Esophagus mucosa (tissue), 1 donor: Measurements from ENCODE around the gene AGTR2. TPM values are rescaled to one million over a fixed set of nuclear protein-coding genes. Genes with fewer than 3 reads are reported as not detected.
"Not testable (repeated sequence)": the region's sequence is repeated elsewhere in the genome, so short reads cannot be mapped to it uniquely, and the experiment has no call there.

Source experiments
- ATAC-seq: fragments of 200-7000 bp; cut with Tn5 transposase; one replicate; pipeline ENCODE4 v1.9.1; 2020
- total RNA-seq: library from RNA; stranded (reverse); gene quantifications from one replicate; pipeline ENCODE4 v1.2.4, GENCODE V29; 2023
- donor health status: DM: yes; HTN: yes; CAD: no.

The AGTR2 gene, protein sequence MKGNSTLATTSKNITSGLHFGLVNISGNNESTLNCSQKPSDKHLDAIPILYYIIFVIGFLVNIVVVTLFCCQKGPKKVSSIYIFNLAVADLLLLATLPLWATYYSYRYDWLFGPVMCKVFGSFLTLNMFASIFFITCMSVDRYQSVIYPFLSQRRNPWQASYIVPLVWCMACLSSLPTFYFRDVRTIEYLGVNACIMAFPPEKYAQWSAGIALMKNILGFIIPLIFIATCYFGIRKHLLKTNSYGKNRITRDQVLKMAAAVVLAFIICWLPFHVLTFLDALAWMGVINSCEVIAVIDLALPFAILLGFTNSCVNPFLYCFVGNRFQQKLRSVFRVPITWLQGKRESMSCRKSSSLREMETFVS
- not detected for total RNA-seq

DNA sequence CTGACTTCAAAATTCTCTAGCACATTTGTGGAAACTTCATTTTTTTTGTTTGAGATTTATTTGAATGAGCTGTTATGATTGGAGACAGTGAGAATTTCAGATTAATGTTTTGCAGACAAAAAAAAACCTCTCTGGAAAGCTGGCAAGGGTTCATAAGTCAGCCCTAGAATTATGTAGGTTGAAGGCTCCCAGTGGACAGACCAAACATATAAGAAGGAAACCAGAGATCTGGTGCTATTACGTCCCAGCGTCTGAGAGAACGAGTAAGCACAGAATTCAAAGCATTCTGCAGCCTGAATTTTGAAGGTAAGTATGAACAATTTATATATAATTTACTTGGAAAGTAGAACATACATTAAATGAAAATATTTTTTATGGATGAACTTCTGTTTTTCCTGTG, at the start of gene AGTR2:
Gene AGTR2, plus strand, starts transcription at position 234 of the 400 bp plus-strand sequence. CDS start 1,537 bp downstream, outside the sequence.
- ATAC-seq = no peak

DNA sequence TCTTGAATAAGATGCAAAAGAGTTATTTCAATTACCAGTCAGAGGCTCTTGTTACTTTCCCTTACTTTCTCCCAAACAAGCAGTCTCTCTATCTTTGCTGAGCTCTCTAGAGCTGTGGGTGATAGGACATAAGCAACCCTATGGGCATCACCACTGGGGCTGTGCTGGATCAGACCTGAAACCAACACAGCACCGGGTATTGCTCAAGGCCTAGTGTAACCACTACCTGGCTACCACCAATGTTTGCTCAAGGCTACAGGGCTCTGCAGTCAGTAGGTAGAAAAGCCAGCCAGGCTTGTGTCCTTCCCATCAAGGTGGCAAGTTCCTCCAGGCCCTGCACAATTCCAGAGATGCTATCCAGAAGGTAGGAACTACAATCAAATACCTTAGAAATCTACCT, 35.3 kb upstream of the AGTR2 start:
- no peak for ATAC-seq

DNA sequence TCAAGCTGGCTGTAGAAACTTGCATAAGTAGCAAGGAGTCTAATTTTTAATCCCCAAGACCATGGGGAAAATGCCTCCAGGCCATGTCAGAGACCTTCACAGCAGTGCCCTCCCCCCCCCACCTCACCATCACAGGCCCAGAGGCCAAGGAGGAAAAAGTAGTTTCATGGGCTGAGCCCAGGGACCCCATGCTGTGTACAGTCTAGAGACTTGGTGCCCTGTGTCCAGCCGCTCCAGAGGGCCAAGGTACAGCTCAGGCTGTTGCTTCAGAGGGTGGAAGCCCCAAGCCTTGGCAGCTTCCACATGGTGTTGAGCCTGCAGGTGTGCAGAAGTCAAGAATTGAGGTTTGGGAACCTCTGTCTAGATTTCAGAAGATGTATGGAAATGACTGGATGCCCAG, 29.3 kb upstream of the AGTR2 start:
- ATAC-seq = not testable (repeated sequence)

DNA sequence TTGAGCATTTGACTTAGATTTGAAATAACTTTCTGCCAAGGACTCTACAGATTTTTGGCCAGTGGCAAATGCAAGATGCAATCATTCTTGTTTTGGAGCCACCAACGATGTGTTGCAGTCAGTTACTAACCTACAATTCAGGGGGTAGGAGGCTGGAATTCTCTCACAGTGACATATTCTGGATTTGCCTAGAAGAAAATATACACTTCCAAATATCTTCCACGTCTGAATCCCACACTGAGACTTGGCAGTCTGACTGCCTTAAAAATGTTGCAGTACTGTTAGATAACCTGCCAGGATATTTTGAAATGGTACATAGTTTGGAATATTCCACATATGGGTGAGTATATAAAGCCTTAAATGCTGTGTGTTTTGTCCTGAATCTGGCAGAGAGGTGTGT, 27.6 kb upstream of the AGTR2 start:
- no peak for ATAC-seq

DNA sequence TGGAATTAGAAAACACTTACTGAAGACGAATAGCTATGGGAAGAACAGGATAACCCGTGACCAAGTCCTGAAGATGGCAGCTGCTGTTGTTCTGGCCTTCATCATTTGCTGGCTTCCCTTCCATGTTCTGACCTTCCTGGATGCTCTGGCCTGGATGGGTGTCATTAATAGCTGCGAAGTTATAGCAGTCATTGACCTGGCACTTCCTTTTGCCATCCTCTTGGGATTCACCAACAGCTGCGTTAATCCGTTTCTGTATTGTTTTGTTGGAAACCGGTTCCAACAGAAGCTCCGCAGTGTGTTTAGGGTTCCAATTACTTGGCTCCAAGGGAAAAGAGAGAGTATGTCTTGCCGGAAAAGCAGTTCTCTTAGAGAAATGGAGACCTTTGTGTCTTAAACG, 2.4 kb downstream of the AGTR2 start:
- no peak for ATAC-seq

DNA sequence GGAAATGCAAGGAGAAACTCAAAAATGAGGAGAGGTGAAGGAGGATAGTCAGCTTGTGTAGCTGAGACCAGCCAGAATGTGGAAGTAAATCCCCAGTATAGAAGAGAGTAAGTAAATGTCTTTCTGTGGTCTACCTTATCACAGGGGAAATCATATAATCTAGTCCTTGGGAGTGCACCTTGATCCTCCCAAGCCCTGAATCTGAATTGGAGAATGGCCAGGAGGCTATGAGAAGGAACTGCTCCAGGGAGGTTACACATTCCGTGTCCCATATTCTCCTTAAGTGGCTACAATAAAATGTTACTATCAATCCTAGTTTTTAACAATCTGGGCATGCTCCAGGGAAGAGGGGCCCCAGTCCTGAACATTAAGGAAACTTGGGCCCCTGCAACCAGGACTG, 10.8 kb downstream of the AGTR2 start:
- ATAC-seq = no peak

DNA sequence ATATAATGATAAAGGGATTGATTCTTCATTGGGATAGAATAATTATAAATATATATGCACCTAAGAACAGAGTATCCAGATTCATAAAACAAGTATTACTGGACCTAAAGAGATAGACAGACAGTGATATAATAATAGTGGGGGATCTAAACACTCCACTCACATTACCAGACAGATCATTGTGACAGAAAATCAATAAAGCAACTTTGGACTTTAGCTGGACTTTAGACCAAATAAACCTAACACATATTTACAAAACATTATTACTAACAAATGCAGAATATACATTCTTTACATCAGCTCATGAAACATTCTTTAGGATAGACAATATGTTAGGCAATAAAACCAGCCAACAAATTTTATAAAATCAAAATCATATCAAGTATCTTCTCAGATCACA, 14.6 kb downstream of the AGTR2 start:
- no peak for ATAC-seq

DNA sequence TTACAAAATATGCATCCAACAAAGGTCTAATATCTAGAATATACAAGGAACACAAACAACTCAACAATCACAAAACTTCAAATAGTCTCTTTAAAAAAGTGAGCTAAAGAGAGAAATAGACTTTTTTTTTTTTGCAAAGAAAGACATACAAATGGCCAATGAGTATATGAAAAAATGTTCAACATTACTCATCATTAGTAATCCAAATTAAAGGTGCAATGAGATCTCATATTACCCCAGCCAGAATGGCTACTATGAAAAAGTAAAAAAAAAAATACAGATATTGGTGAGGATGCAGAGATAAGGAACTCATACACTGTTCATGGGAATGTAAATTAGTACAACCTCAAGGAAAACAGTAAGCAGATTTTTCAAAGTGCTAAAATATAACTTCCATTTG, 24.1 kb downstream of the AGTR2 start:
- no peak for ATAC-seq

DNA sequence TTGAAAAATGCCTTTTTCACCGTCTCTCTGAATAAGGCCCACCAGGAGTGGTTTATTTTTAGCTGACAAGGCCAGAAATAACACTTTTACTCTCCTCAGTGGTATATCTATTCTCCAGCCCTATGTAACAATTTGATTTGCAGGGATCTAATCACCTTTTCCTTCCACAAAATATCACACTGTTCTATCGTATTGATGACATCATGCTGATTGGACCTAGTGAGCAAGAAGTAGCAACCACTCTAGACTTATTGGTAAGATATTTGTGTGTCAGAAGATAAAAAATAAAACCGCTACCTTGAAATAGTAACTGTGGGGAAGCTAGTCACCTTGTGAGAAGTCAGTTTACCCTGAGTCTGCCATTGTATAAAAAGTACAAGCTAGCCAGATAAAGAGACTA, 27.7 kb downstream of the AGTR2 start:
- ATAC-seq = no peak

DNA sequence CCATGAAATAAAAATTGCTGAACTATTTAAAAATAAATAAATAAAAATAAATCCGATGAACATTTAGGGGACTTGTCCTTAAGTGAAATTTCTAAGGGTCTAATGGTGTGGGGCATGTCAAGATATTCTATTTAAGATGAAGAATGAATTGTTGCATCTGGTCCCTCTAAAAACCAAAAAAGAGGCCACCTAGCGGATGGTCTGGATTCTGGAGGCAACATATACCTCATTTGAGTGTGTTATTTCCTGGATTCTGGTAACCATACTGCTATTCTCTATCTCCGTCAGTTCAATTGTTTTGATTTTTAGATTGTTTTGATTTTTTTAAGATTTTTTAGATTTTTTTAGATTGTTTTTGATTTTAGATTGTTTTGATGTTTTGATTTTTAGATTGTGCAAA, 28.3 kb downstream of the AGTR2 start:
- no peak for ATAC-seq

DNA sequence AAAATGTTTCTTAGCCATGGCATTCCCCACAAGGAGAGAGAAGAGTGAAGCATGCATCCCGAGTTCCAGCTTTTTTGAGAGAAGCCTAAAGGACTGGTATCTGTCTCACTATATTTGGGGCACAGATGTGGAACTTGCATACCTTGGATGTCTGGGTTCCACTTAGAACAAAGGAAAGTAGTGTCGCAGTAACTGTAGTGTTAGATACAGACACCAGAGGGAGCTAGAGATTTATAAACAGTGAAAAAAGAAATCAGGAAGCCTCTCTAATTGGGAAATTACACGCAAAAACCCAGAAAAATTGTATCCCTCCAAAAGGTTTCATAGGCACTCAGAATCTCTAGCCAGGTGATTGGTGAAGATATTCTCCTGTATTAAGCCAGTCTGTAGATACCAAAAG, 34.4 kb downstream of the AGTR2 start:
- no peak for ATAC-seq

DNA sequence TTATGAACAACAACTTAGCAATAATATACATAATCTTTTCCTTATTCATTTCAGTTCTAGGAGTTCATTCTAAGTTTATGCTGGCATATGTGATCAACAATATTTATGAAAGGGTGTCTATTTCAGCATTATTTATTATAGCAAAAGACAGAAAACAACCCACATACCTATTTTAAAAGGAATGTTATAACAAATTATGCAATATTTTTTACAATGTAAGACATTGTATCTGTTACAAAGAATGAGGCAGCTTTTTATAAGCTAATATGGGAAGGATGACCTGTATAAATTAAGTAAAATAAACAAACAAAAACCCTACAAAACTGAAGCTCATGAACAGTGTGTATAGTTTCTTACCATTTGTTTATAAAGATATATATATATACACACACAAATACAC, 42.7 kb downstream of the AGTR2 start:
- no peak for ATAC-seq

DNA sequence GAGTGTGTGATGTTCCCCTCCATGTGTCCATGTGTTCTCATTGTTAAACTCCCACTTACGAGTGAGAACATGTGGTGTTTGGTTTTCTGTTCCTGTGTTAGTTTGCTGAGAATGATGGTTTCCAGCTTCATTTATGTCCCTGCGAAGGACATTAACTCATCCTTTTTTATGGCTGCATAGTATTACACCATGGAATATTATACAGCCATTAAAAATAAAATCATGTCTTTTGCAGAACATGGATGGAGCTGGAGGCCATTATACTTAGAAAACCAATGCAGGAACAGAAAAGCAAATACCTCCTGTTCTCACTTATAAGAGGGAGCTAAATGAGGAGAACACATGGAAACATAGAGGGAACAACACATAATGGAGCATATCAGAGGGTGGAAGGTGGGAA, 46.5 kb downstream of the AGTR2 start:
- not testable (repeated sequence) for ATAC-seq
